AML-193 (cell line): ENCODE results near the gene TIMM17A.
"Not testable (repeated sequence)": the region's sequence is repeated elsewhere in the genome, so short reads cannot be mapped to it uniquely, and the experiment has no call there.

ENCODE experiments used
- DNase-seq, 2 experiments: peaks; one replicate each; lab custom pipeline; 2025; lab: John Stamatoyannopoulos, UW

TIMM17A gene

DNA sequence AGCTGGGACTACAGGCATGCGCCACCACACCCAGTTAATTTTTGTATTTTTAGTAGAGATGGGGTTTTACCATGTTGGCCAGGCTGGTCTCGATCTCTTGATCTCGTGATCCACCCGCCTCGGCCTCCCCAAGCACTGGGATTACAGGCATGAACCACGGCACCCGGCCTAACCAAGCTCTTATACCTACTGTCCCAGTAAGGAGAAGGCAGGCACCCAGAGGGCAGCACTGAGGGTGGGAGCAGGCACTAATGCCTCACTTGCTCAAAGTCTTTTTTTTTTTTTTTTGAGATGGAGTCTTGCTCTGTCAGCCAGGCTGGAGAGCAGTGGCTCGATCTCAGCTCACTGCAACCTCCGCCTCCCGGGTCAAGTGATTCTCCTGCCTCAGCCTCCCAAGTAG, 15.0 kb upstream of the TIMM17A start:
- DNase-seq: not testable (repeated sequence)

DNA sequence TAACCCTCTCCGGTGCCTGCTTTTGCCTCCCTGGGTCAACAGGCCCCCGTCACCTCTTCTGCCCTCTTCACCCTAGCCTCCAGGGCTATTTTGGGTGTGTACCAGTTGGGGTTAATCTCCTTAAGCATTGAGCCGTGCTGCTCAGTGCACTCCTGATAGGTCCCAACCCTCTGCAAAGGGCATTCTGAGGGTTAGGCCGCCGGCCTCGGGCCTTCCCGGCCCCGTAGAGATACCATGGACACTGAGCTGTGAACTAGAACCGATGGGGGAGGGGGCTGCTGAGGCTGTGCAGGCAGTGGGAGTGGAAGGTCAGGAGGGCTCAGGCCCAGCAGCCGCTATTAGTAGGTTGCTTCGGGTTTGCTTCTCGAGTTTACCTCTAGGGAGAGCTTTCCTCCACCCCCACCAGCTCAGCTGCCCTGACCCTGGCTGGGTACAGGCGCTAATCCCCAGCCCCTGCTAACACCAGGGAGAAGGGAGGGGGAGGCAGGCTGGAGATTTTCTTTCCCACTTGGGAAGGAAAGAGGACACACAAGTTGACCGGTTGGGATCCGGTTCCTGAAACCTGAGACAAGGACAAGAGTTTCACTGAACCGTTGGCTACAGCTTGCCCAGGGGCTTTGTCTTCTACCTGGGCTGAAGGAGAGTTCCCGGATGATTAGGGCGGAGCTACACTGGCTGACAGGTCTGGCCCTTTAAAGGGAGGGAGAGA, 13.7 kb upstream of the TIMM17A start:
- no peak for DNase-seq

DNA sequence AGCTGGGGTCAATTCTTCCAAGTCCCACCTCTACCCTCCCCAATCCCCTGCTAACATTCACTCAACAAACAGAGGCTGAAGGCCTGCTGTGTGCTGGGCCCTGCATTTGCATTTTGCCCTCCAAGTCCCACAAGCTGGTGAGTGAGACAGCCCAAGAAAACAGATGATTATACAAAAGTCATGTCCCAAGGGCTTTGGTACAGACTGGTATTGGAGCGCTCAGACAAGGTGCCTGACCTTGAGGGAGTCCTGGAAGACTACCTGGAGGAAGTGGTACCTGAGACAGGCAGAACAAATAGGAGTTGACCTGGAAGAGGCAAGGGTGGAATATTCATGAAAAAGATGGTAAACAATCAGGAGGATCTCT, 13.2 kb upstream of the TIMM17A start:
- no peak for DNase-seq

DNA sequence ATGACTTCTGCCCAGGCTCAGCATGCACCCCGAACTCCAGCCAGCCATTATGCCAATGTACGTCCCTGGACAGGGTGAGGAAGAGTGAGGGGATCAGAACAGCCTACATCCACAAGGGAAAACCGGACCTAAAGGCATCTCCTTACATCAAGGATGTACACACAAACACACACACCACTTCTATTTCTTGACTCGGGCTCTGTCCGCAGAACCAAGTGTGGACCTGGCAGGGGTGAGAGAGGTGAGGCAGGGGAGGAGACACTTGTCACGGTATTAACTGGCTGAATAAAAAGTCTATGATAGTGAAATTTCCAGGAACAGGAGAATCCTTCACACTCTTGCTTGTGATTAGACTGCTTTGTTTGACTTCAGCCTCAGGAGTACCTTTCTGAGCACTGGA, 11.3 kb upstream of the TIMM17A start:
- no peak for DNase-seq

DNA sequence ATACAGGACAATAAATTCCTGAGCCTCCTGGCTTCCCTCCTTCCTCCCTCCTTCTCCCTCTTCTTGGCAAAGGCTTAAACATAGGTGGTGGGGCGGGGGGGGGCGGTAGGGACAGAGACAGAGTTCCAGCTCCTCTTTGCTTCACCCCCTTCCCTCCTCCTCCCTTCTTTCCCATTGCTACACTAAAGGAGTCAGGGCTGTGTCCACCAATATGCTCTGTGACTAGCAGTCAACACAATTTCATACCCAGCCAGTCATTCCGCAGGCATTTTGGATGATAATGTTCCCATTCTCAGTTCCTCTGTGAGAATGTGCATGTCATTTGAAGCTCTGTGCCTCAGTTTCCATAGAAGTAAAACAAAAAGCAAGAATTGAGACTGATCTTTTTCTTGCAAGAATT, 10.7 kb upstream of the TIMM17A start:
- DNase-seq: no peak

DNA sequence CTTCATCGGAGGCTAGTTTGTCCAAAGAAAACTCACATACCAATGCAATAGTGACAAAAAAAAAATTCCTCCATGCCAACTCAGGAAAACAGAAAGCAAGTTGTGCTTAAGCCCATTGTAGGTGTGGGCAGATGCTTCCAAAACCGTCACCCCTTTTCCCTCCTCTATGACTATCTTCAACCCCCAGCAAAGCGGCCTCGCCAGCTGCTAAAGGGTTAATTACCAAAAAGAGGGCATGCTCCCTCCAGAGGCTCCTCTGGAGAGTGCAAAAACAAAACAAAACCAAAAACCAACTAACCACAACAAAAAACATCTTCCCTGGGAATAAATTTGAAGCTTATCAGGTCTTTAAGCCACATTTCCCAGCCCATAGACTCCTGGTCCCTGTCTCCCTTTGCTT, 10.1 kb upstream of the TIMM17A start:
- no peak for DNase-seq

DNA sequence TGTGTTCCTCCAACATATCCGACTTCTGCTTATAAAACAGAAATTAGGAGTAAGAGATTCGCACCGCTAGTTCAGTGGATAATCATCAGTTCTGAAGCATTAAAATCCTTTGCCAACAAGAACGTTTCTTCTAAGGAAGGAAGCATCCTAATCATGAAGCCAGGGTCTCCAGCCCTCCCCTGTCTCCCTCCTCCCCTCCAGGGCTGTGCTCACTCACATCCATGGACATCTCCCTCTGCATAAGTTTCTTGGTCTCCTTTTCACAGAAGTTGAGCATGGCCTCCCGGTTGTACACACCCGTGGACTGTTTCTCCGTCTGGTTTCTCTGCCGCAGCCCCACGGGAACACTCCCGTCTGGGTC, 9.5 kb upstream of the TIMM17A start:
- no peak for DNase-seq

DNA sequence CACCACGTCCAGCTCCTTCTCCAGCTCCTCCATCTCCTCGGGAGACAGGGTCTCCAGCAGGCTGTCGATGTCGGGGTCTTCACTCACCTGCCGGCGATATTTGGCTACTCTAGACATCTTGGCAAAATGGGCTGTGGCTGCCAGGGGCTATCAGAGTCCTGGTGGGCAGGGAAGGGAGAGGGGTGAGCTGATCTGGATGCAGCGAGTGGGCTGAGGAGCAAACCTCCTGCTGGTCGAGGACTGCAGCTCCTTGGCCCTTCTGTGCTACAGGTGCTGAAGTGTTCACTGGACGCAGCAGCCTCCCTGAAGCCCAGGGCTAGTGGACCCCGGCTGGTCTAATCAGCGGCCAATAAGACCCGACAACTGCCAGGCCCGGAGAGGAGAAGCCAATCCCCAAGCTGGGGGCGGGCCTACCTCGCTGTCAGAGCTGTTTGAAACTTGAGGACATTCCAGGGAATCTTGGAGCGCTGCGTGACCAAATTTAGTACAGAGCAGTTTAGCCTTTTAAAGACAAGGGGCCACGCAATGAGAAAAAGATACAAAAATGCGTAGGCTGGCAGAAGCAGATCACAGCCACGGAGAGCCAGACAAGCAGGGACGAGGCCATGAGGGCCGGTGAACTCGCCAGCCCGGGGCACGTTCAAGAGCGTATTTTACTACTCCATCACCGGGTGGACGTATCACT, 8.9 kb upstream of the TIMM17A start, which contains the start of gene LMOD1:
Gene LMOD1, minus strand, starts transcription at position 325 of the 685 bp plus-strand sequence. Its CDS starts 208 bp downstream, at position 117.
- DNase-seq: no peak

DNA sequence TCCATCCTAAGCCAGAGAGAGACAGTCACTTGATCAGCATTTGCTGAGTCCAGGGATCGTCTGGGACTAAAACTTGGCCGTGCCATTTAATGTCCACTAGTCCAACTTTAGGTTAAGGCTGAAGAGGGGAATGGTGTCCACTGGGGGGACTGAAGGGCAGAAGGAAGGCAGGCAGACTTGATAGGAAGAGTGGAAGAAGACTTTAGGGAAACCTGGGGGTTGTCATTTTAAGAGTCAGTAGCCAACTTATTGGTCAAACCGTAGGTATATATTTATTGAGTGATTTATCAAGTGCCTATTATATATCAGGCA, 7.7 kb upstream of the TIMM17A start:
- no peak for DNase-seq

DNA sequence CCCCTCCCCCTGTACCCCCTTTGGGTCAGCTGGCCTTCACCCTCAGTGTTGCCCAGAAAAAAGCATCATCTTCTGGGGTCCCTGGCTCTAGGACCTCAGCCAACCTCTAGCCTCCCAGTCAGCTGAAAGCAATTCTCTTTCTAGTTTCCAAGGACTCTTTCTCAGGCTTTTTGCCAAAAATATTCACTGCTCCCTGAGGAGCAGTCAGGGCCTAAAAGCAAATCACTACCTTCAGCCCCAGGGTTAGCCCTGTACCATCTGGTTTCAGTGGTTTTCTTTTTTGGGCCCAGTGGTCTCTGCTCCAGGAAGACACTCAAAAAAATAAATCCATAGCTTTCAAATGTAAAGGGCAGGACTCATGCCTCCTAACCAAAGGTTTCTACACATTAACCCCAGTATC, 5.8 kb upstream of the TIMM17A start:
- DNase-seq: no peak

DNA sequence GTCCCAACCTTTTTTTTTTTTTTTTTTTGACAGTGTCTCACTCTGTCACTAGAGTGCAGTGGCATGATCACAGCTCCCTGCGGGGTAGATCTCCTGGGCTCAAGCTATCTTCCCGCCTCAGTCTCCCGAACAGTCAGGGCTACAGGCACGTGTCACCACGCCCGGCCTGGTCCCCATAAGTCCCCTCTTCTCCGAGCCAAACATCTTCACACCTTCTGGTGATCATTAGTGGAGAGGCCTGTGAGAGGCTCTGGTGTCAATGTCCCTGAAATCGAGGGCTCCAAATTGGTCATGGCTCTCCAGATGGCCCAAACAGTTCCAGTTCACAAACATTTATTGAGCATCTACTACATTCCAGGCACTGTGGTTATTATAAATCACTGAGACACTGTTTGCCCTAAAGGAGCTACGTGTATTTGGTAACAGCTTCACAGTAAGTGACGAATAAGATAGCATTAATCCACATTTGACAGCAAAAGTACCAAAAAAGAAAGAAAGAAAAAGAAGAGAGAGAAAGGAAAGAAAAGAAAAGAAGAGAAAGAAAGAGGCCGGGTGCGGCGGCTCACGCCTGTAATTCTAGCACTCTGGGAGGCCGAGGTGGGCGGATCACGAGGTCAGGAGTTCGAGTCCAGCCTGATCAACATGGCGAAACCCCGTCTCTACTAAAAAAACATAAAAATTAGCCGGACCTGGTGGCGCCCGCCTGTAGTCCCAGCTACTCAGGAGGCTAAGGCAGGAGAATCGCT, 867 bp upstream of the TIMM17A start:
- no peak for DNase-seq

DNA sequence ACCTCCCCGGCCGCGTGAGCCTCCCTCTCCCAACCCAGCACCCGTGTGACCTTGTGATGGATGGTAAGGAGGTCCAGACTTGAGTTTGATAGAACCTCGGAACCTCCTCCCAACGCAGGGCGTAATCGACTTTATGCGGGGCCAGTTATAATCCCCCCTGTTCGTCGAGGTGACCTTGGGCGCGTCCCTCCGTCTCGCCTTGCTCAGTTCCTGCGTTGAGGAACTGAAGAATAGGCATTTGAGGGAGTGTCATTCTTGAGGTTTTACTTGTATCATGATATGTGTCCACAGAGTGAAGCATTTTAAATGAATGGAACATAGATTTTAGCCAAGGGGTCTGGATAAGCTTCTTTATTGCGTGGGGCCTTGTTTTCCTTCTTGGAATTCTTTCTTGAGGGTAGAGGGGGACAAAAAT, 433 bp downstream of the TIMM17A start:
- DNase-seq: peak in 1 of 2 experiments; percentile 40

DNA sequence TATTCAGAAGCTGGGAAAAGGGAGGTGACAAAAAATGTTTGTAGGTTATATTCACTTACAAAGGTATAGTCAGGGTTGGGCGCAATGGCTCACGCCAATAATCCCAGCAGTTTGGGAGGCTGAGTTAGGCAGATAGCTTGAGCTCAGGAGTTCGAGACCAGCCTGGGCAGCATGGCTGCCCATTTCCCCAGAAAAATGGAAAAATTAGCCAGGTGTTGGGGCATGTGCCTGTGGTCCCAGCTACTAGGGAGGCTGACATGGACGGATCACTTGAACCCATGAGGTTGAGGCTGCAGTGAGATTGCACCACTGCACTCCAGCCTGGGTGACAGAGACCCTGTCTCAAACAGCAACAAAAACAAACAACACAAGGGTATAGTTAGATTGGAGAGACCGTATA, 3.0 kb downstream of the TIMM17A start:
- no peak for DNase-seq

DNA sequence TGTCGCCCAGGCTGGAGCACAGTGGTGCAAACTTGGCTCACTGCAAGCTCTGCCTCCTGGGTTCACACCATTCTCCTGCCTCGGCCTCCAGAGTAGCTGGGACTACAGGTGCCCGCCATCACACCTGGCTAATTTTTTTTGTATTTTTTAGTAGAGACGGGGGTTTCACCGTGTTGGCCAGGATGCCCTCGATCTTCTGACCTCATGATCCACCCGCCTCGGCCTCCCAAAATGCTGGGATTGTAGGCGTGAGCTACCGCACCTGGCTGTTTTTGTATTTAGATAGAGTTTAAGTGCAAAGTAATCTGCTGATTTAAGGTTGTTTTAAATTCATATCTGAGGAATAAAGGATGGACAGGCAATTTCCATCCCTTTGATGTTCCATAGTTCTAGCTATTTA, 7.1 kb downstream of the TIMM17A start:
- DNase-seq: not testable (repeated sequence)

DNA sequence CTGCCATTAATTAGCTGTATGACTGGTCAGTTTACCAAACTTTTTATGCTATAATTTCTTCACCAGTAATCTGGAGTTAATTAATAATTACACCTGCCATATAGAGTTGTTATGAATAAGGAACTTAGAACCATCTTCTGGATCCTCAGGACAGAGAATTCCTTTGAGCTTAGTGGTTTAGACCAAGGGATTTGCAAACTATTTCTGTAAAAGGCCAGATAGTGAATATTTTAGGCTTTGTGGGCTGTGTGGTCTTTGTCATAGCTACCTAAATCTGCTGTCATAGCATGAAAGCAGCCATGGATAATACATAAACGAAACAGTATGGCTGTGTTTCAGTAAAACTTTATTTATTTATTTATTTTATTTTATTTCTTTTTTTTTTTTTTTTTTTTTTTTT, 9.0 kb downstream of the TIMM17A start:
- no peak for DNase-seq

DNA sequence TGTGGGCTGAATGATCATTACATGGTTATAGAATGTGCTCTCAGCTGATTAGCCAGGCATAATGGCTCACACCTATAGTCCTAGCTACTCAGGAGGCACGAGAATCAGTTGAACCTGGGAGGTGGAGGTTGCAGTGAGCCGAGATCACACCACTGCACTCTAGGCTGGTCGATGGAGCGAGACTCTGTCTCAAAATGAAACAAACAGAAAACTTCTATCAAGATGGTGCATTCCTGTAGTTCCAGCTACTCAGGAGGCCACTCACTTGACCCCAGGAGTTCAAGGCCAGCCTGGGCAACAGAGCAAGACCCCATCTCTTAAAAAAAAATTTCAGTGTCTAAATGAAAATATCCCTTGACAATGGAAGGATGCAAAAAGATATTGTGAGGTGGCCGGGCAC, 10.9 kb downstream of the TIMM17A start:
- DNase-seq: no peak

DNA sequence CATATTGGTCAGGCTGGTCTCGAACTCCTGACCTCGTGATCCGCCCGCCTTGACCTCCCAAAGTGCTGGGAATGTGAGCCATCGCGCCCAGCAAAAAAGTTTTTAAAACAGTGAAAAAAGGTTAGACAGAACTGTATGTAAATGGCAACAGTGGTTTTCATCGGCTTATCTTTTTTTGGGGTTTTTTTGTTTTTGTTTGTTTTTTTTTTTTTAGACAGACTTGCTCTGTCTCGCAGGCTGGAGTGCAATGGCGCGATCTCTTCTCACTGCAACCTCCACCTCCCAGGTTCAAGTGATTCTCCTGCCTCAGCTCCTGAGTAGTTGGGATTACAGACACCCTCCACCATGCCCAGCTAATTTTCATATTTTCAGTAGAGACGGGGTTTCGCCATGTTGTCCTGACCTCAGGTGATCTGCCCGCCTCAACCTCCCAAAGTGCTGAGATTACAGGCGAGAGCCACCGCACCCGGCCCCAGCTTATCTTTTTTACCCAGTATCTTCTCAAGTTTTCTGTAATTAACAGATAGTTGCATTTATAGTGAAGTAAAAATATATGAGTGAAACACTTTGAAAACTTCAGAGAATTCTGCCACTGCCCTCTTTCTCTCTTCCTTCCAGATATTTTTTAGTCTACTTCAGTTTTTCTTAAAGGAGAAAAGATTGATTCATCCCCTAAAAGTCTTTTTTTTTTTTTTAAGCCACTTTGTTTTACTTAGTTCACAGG, 13.1 kb downstream of the TIMM17A start:
- no peak for DNase-seq

DNA sequence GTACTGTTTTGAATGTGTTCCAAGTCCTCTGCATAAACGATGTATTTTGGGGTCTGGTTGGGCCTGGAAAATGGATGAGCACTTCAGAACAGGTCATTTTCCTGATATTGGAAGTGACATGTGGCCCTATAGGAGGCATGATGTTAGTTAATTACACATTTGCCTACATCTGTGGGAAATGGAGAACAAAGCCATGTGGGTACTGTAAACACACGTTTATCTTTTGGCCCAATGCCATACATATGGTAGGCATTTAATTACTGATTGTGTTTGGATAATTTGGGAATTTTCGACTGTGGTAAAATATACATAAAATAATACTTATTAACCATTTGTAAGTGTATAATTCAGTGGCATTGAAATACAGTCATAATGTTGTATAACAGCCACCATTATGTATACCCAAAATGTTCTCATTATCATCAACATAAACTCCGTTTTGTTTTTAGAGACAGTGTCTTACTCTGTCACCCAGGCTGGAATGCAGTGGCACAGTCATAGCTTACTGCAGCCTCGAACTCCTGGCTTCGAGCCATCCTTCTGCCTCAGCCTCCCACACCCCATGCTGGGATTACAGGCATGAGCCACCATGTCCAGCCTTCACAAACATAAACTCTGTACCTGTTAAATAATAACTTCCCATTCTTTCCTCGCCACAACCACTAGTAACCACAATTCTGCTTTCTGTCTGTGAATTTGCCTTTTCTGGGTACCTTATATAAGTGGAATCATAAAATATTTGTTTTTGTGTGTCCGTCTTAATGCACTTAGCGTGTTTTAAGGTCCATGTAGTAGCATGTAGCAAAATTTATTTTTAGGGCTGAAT, 15.2 kb downstream of the TIMM17A start:
- no peak for DNase-seq

DNA sequence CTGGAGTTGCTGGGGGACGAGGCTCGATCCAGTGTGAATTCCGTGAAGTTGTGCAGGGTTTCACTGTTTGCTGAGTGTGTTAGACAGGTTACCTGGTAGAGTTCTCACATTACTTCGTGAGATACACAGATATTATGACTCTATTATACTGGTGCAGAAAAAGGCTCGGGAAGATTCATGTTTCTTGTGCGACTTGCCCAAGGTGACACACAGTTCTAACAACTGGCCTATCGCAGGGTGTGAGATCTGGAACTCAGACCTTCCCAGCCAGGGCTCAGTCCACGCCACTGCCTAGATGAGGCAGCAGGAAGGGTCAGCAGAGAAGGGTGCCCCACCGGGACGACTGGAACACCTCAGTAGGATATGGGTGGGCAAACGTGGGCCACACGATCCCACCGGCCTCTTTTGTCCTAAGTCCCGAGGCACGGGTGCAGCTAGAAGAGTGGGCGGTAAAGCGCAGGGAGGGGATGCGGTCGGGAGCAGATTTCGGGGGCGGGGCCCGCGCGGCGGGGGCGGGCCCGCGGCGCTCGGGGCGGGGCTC, 26.8 kb downstream of the TIMM17A start:
- peak in 1 of 2 experiments; percentile 18 for DNase-seq

DNA sequence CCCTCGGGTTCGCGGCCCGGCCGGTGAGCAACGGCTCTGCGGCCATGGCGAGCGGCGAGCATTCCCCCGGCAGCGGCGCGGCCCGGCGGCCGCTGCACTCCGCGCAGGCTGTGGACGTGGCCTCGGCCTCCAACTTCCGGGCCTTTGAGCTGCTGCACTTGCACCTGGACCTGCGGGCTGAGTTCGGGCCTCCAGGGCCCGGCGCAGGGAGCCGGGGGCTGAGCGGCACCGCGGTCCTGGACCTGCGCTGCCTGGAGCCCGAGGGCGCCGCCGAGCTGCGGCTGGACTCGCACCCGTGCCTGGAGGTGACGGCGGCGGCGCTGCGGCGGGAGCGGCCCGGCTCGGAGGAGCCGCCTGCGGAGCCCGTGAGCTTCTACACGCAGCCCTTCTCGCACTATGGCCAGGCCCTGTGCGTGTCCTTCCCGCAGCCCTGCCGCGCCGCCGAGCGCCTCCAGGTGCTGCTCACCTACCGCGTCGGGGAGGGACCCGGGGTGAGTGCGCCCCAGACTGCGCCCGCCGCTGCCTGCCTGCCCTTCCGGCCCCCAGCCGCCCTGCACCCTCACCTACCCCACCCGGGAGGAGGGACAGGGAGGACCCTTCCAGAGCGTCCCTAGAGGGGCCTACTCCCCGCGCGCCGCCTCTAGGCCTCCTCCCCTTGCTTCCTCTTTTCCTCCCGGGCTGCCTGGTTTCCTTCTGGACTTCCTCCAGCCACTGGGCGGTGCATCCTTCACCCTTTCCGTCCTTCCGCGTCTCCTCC, 27.5 kb downstream of the TIMM17A start, which contains the start of gene RNPEP:
Gene RNPEP, plus strand, starts transcription at position 26 of the 757 bp plus-strand sequence. Its CDS starts 19 bp downstream, at position 45.
- DNase-seq: peak; percentile 69 to 82
